PC-3 (cell line): Measurements from ENCODE around the gene IPO9.

Experiments
- EZH2 ChIP-seq: fragments of 300-600 bp; sonication (generic); IDR thresholded peaks from one replicate; pipeline ENCODE4 v1.6.1; 2017; ENCODE audit warnings: antibody characterized with exemption, mild to moderate bottlenecking, low read length; ENCODE audit not compliant: unreplicated experiment
- EZH2phosphoT487 ChIP-seq: fragments of 300-600 bp; sonication (generic); IDR thresholded peaks from 2 replicates; pipeline ENCODE4 v1.6.1; 2018; ENCODE audit warnings: mild to moderate bottlenecking, antibody characterized with exemption, low read length, borderline replicate concordance
- TF ChIP-seq, protein P1 (sequence below): fragments of 300-600 bp; sonication (generic); conservative IDR thresholded peaks from 2 replicates; pipeline ENCODE4 v1.5.1; 2017; ENCODE audit warnings: antibody characterized with exemption, low read depth, mild to moderate bottlenecking, low read length

- TF ChIP-seq EZH2, result no peak
- TF ChIP-seq, protein P1, sequence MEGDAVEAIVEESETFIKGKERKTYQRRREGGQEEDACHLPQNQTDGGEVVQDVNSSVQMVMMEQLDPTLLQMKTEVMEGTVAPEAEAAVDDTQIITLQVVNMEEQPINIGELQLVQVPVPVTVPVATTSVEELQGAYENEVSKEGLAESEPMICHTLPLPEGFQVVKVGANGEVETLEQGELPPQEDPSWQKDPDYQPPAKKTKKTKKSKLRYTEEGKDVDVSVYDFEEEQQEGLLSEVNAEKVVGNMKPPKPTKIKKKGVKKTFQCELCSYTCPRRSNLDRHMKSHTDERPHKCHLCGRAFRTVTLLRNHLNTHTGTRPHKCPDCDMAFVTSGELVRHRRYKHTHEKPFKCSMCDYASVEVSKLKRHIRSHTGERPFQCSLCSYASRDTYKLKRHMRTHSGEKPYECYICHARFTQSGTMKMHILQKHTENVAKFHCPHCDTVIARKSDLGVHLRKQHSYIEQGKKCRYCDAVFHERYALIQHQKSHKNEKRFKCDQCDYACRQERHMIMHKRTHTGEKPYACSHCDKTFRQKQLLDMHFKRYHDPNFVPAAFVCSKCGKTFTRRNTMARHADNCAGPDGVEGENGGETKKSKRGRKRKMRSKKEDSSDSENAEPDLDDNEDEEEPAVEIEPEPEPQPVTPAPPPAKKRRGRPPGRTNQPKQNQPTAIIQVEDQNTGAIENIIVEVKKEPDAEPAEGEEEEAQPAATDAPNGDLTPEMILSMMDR, result no peak
- no peak for TF ChIP-seq EZH2phosphoT487
These were observed 85.7 kb downstream of the IPO9 start for GRCh38 chr1:201914456-201915235.
